Measurements from ENCODE around the gene SYT1. TPM values are rescaled to one million over a fixed set of nuclear protein-coding genes. Genes with fewer than 3 reads are reported as not detected.

The SYT1 gene
- total and polyA plus RNA-seq, 2 donors (not counting 3 experiments of a cell fraction or from before 2014, with no cell fraction given) = 3.2 to 15.3 TPM

GRCh38 chr12:79086541-79087296, 222.1 kb downstream of the SYT1 start:
- ChIA-PET POLR2A (no interaction called here), CTCF (interaction anchor here (1.0 to 1.4 kb wide), 2 partner anchors 9 to 28 kb away, joined by 3 read pairs; no protein-coding TSS in a partner anchor)
- Histone ChIP-seq H3K27me3 (ENCODE audit: control insufficient read depth in 2 of 2, insufficient read depth in 2 of 2, low read length in 2 of 2) (no peaks in the 10 kb centered on the region), H3K9me1 (replicated peaks; ENCODE audit: control insufficient read depth, extremely low read depth, insufficient read depth, low read length) (no peaks in the 10 kb centered on the region), H3K4me3 (replicated peaks in 1 of 3; ENCODE audit: insufficient read depth in 1 of 3, low read depth in 1 of 3, low read length in 3 of 3) (no peak overlapping the region), H3K4me1 (ENCODE audit: control insufficient read depth, extremely low read depth, insufficient read depth, low read length) (no peaks in the 10 kb centered on the region), H3K9me3 (replicated peaks; ENCODE audit: control insufficient read depth, insufficient read depth, low read length) (no peaks in the 10 kb centered on the region), H3K9ac (replicated peaks; ENCODE audit: extremely low read depth, insufficient read depth, low read length) (no peak overlapping the region), H3K4me2 (ENCODE audit: insufficient read depth, low read length) (no peak overlapping the region), H3K79me2 (ENCODE audit: control insufficient read depth, insufficient read depth, low read length) (no peaks in the 10 kb centered on the region), H2AFZ (ENCODE audit: low read depth, low read length) (no peak overlapping the region), H3K36me3 (ENCODE audit: control insufficient read depth in 2 of 2, extremely low read depth in 1 of 2, insufficient read depth in 2 of 2, low read length in 2 of 2) (no peaks in the 10 kb centered on the region), H4K20me1 (replicated peaks; ENCODE audit: control insufficient read depth, extremely low read depth, insufficient read depth, low read length) (no peaks in the 10 kb centered on the region), H3K27ac (ENCODE audit: insufficient read depth, low read depth, low read length) (no peak overlapping the region)
- FAIRE-seq (no peak), DNase-seq (ENCODE audit: low read depth, low spot score) (no peak)
- TF ChIP-seq POLR2AphosphoS5 (IDR thresholded peaks at IDR 0.05; ENCODE audit: insufficient read depth, low read depth, low read length) = no peak
- no peak for TF ChIP-seq JUN (IDR thresholded peaks at IDR 0.05; ENCODE audit: borderline replicate concordance, insufficient read depth, insufficient read length, low read depth)
- TF ChIP-seq MAX (IDR thresholded peaks at IDR 0.05; ENCODE audit: insufficient read depth, insufficient read length) = no peak
- no peak for TF ChIP-seq FOS (IDR thresholded peaks at IDR 0.05; ENCODE audit: borderline replicate concordance, insufficient read depth, low read length)
- TF ChIP-seq POLR2A (IDR thresholded peaks at IDR 0.05; ENCODE audit: low read depth, low read length) = no peak
- TF ChIP-seq GATA2 (IDR thresholded peaks at IDR 0.05; ENCODE audit: insufficient read depth, insufficient read length, low read depth, low read length) = no peak
- no peak for TF ChIP-seq MYC (IDR thresholded peaks at IDR 0.05; ENCODE audit: low read depth, low read length)
- intact Hi-C loops (cut with micrococcal nuclease) = no loop called here
- BruUV-seq (replicated peaks) = no TSS peak
- dilution Hi-C loops (cut with MboI; ENCODE audit: extremely low pct_ligation_motif_present, low sequenced_read_pairs) = no loop called here

GRCh38 chr12:79098530-79098929, 234.0 kb downstream of the SYT1 start:
- ChIA-PET POLR2A (no interaction called here), CTCF (no interaction called here)
- FAIRE-seq = no peak
- H4K20me1 ChIP-seq (replicated peaks; ENCODE audit: control insufficient read depth, extremely low read depth, insufficient read depth, low read length) = no peaks in the 10 kb centered on the region
- intact Hi-C loops (cut with micrococcal nuclease) = no loop called here
- H3K9me3 ChIP-seq (replicated peaks; ENCODE audit: control insufficient read depth, insufficient read depth, low read length) = no peaks in the 10 kb centered on the region
- H3K9me1 ChIP-seq (replicated peaks; ENCODE audit: control insufficient read depth, extremely low read depth, insufficient read depth, low read length) = no peaks in the 10 kb centered on the region
- H2AFZ ChIP-seq (ENCODE audit: low read depth, low read length) = no peak overlapping the region
- H3K9ac ChIP-seq (replicated peaks; ENCODE audit: extremely low read depth, insufficient read depth, low read length) = no peak overlapping the region
- no peaks in the 10 kb centered on the region for H3K36me3 ChIP-seq (ENCODE audit: control insufficient read depth in 2 of 2, extremely low read depth in 1 of 2, insufficient read depth in 2 of 2, low read length in 2 of 2)
- dilution Hi-C loops (cut with MboI; ENCODE audit: extremely low pct_ligation_motif_present, low sequenced_read_pairs) = no loop called here
- H3K79me2 ChIP-seq (ENCODE audit: control insufficient read depth, insufficient read depth, low read length) = no peaks in the 10 kb centered on the region
- TF ChIP-seq POLR2AphosphoS5 (IDR thresholded peaks at IDR 0.05; ENCODE audit: insufficient read depth, low read depth, low read length) = no peak
- TF ChIP-seq EZH2 (IDR thresholded peaks at IDR 0.05; ENCODE audit: borderline replicate concordance, low read depth, low read length, severe bottlenecking) = no peak
- BruUV-seq (replicated peaks) = no TSS peak
- no peak overlapping the region for H3K27ac ChIP-seq (ENCODE audit: insufficient read depth, low read depth, low read length)
- H3K4me2 ChIP-seq (ENCODE audit: insufficient read depth, low read length) = no peak overlapping the region
- no peaks in the 10 kb centered on the region for H3K27me3 ChIP-seq (ENCODE audit: control insufficient read depth in 2 of 2, insufficient read depth in 2 of 2, low read length in 2 of 2)
- DNase-seq (ENCODE audit: low read depth, low spot score) = no peak
- H3K4me3 ChIP-seq (replicated peaks in 1 of 3; ENCODE audit: insufficient read depth in 1 of 3, low read depth in 1 of 3, low read length in 3 of 3) = no peak overlapping the region
- no peaks in the 10 kb centered on the region for H3K4me1 ChIP-seq (ENCODE audit: control insufficient read depth, extremely low read depth, insufficient read depth, low read length)

All from endothelial cell of umbilical vein (primary cell).